ENCODE results near the gene AFF2. TPM values are rescaled to one million over a fixed set of nuclear protein-coding genes. Genes with fewer than 3 reads are reported as not detected.
A peak's percentile ranks its signal among the peaks of the same experiment; 100 is the strongest.

Gene AFF2
- total RNA-seq, 1 donor from 2014 or later: 0.74 TPM

DNA sequence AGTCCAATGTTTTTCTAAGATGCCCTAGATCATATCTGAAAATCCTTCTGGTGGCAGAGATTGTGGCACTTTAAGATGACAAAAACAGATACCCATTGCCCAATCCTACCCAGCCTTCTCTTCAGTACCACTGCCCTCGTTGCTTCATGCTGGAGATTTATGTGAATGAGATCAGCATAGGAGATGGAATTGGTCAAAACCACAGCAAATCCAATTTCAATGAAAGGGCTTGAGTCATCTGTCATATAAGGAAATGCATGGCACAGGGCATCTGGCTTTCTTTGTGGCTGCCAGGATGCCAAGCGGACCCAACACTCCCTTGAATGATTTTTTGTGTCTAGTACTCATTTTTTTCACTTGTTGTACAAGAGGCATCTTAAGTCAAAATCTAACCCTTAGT lies 16.8 kb downstream of the AFF2 start:
- intact Hi-C loops (cut with DNase I): no loop called here
- no peaks in the 10 kb centered on the region for H3K9me3 ChIP-seq
- H3K27me3 ChIP-seq: no peaks in the 10 kb centered on the region
- no peak for DNase-seq (ENCODE audit: extremely low spot score in 2 of 2)
- TF ChIP-seq POLR2A (IDR thresholded peaks at IDR 0.05): no peak
- TF ChIP-seq POLR2AphosphoS5 (IDR thresholded peaks at IDR 0.05; ENCODE audit: insufficient read depth in 1 of 2, low read depth in 1 of 2): no peak
- H3K27ac ChIP-seq: no peak overlapping the region
- no peaks in the 10 kb centered on the region for H3K4me1 ChIP-seq
- no peak overlapping the region for H3K4me3 ChIP-seq
- H3K36me3 ChIP-seq: no peaks in the 10 kb centered on the region

DNA sequence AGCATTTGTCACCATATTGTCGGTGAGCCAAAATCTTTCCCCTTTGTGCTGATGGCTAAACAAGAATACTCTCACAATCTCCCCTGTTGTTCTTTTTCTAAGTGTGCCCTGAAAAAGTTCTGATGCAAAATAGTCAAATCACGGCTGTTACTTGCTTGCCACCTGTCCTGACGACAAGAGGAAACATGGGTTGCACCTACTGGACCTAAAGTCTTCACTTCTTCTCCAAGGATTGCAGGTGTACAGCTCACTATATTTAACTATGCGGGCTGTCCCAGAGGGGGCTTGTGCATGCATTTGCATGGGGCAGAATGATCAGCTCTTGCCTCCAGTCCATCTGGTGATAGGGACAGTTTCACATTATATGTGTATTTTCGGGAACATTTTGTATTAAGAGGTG lies 21.6 kb downstream of the AFF2 start:
- Histone ChIP-seq H3K27ac (no peak overlapping the region), H3K4me1 (no peaks in the 10 kb centered on the region), H3K4me3 (no peak overlapping the region), H3K9me3 (no peaks in the 10 kb centered on the region), H3K27me3 (no peaks in the 10 kb centered on the region), H3K36me3 (no peaks in the 10 kb centered on the region)
- intact Hi-C loops (cut with DNase I): no loop called here
- DNase-seq (ENCODE audit: extremely low spot score in 2 of 2): no peak
- TF ChIP-seq, protein P1, sequence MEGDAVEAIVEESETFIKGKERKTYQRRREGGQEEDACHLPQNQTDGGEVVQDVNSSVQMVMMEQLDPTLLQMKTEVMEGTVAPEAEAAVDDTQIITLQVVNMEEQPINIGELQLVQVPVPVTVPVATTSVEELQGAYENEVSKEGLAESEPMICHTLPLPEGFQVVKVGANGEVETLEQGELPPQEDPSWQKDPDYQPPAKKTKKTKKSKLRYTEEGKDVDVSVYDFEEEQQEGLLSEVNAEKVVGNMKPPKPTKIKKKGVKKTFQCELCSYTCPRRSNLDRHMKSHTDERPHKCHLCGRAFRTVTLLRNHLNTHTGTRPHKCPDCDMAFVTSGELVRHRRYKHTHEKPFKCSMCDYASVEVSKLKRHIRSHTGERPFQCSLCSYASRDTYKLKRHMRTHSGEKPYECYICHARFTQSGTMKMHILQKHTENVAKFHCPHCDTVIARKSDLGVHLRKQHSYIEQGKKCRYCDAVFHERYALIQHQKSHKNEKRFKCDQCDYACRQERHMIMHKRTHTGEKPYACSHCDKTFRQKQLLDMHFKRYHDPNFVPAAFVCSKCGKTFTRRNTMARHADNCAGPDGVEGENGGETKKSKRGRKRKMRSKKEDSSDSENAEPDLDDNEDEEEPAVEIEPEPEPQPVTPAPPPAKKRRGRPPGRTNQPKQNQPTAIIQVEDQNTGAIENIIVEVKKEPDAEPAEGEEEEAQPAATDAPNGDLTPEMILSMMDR (IDR thresholded peaks at IDR 0.05): no peak
- no peak for TF ChIP-seq POLR2A (IDR thresholded peaks at IDR 0.05)

- no peaks in the 10 kb centered on the region for H3K9me3 ChIP-seq
- intact Hi-C loops (cut with DNase I): no loop called here
- no peak for TF ChIP-seq POLR2A (IDR thresholded peaks at IDR 0.05)
- TF ChIP-seq, protein P1 (IDR thresholded peaks at IDR 0.05): no peak
- TF ChIP-seq POLR2AphosphoS5 (IDR thresholded peaks at IDR 0.05; ENCODE audit: insufficient read depth in 1 of 2, low read depth in 1 of 2): no peak
Measured at GRCh38 chrX:148523303-148524080, 23.1 kb downstream of the AFF2 start.

GRCh38 chrX:148530464-148531077 lies 30.2 kb downstream of the AFF2 start:
- Histone ChIP-seq H3K27me3 (no peaks in the 10 kb centered on the region), H3K27ac (no peak overlapping the region), H3K9me3 (no peaks in the 10 kb centered on the region), H3K36me3 (no peaks in the 10 kb centered on the region), H3K4me1 (no peaks in the 10 kb centered on the region), H3K4me3 (no peak overlapping the region)
- no peak for TF ChIP-seq POLR2AphosphoS5 (IDR thresholded peaks at IDR 0.05; ENCODE audit: insufficient read depth in 1 of 2, low read depth in 1 of 2)
- TF ChIP-seq, protein P1 (IDR thresholded peaks at IDR 0.05): peak in 1 of 3 experiments; percentile 32
- no peak for TF ChIP-seq POLR2A (IDR thresholded peaks at IDR 0.05)
- no peak for DNase-seq (ENCODE audit: extremely low spot score in 2 of 2)
- intact Hi-C loops (cut with DNase I): no loop called here

More at GRCh38 chrX:148523303-148524080, 23.1 kb downstream of the AFF2 start:
- Histone ChIP-seq H3K27me3 (no peaks in the 10 kb centered on the region), H3K4me3 (no peak overlapping the region), H3K4me1 (no peaks in the 10 kb centered on the region), H3K36me3 (no peaks in the 10 kb centered on the region), H3K27ac (no peak overlapping the region)
- no peak for DNase-seq (ENCODE audit: extremely low spot score in 2 of 2)

DNA sequence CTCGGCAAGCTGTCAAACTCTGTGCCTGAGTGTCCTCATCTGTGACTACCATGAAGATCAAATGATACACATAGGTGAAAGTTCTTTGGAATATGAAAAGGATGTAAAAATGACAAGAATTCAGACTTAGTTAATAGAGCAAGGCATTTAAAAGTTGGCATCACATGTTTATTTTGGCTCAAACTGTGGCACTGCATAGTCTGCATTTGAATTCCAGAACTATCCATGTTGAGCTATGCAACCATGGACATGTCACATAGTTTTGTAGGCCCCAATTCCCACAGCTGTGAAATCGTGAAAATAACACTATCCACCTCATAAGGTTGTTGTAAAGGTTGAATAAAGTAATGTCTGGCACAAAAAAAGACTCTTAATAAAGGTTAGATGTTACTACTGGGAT lies 33.9 kb downstream of the AFF2 start:
- H3K9me3 ChIP-seq: no peaks in the 10 kb centered on the region
- TF ChIP-seq, protein P1 (IDR thresholded peaks at IDR 0.05): no peak
- TF ChIP-seq POLR2A (IDR thresholded peaks at IDR 0.05): no peak
- no peak for TF ChIP-seq POLR2AphosphoS5 (IDR thresholded peaks at IDR 0.05; ENCODE audit: insufficient read depth in 1 of 2, low read depth in 1 of 2)
- no peaks in the 10 kb centered on the region for H3K4me1 ChIP-seq
- no peaks in the 10 kb centered on the region for H3K36me3 ChIP-seq
- H3K27me3 ChIP-seq: no peaks in the 10 kb centered on the region
- H3K4me3 ChIP-seq: no peak overlapping the region
- intact Hi-C loops (cut with DNase I): no loop called here
- no peak overlapping the region for H3K27ac ChIP-seq
- no peak for DNase-seq (ENCODE audit: extremely low spot score in 2 of 2)
